HEK293 (cell line): ENCODE data around the gene CRMP1.

Experiments used
- CTCF ChIA-PET: fragments of 350-600 bp; formaldehyde crosslinking; extraction: SDS; loops from one replicate; lab custom pipeline; 2021; ENCODE audit warnings: antibody characterized with exemption; lab: Yijun Ruan, JAX
- POLR2A ChIA-PET: fragments of 300-600 bp; formaldehyde crosslinking; extraction: SDS; loops from one replicate; lab custom pipeline; 2020; ENCODE audit warnings: antibody characterized with exemption, inconsistent platforms; lab: Yijun Ruan, JAX
- H3K27ac ChIP-seq: fragments of 200-500 bp; sonication (Bioruptor generic); 2 replicates; pipeline ENCODE4 v1.5.1; 2014; ENCODE audit warnings: low read depth, low read length, control low read depth, inconsistent platforms; ENCODE audit errors: extremely low read depth
- H3K36me3 ChIP-seq, 2 experiments: fragments of 200-500 bp in 1 of 2; sonication (Bioruptor generic) in 1 of 2; 1 replicate in 1 of 2; 2 replicates in 1 of 2; pipeline ENCODE4 v1.5.1; 2014 to 2017; ENCODE audit warnings: inconsistent platforms in 2 of 2, low read length in 2 of 2; ENCODE audit not compliant: control insufficient read depth in 2 of 2, insufficient read depth in 1 of 2
- H3K4me1 ChIP-seq: fragments of 200-500 bp; sonication (Bioruptor generic); 2 replicates; pipeline ENCODE4 v1.5.1; 2014; ENCODE audit warnings: mild to moderate bottlenecking, low read length, inconsistent platforms; ENCODE audit not compliant: control insufficient read depth, insufficient read depth
- H3K4me3 ChIP-seq: 2 replicates; pipeline ENCODE4 v1.5.1; 2011; ENCODE audit warnings: low read depth, mild to moderate bottlenecking, control low read depth, low read length, moderate library complexity
- H3K9me3 ChIP-seq: fragments of 200-500 bp; sonication (Bioruptor generic); 2 replicates; pipeline ENCODE4 v1.5.1; 2014; ENCODE audit warnings: low read depth, low read length, inconsistent platforms; ENCODE audit not compliant: control insufficient read depth, insufficient read depth
- BCL11A ChIP-seq: fragments of 450-650 bp; formaldehyde crosslinking; IDR thresholded peaks from 2 replicates; pipeline ENCODE4 v1.5.1; 2016; ENCODE audit warnings: low read depth, missing biosample characterization, missing genetic modification characterization
- BCL6B ChIP-seq: fragments of 450-650 bp; formaldehyde crosslinking; IDR thresholded peaks from 2 replicates; pipeline ENCODE4 v1.5.1; 2017; ENCODE audit warnings: missing biosample characterization, missing genetic modification characterization
- GLI4 ChIP-seq: fragments of 450-650 bp; formaldehyde crosslinking; IDR thresholded peaks from 2 replicates; pipeline ENCODE4 v1.5.1; 2016; ENCODE audit warnings: missing biosample characterization, missing genetic modification characterization
- GLIS1 ChIP-seq: fragments of 450-650 bp; formaldehyde crosslinking; IDR thresholded peaks from 2 replicates; pipeline ENCODE4 v1.5.1; 2016; ENCODE audit warnings: missing biosample characterization, missing genetic modification characterization
- OSR2 ChIP-seq: fragments of 450-650 bp; formaldehyde crosslinking; IDR thresholded peaks from 2 replicates; pipeline ENCODE4 v1.5.1; 2016; ENCODE audit warnings: missing biosample characterization, missing genetic modification characterization
- REST ChIP-seq: fragments of 450-650 bp; formaldehyde crosslinking; IDR thresholded peaks from 2 replicates; pipeline ENCODE4 v1.5.1; 2016; ENCODE audit warnings: missing biosample characterization, missing genetic modification characterization
- TRIM28 ChIP-seq: IDR thresholded peaks from 2 replicates; pipeline ENCODE4 v1.6.1; 2011; ENCODE audit warnings: low read length, control low read depth, borderline replicate concordance
- ZBTB21 ChIP-seq: fragments of 450-650 bp; formaldehyde crosslinking; IDR thresholded peaks from 2 replicates; pipeline ENCODE4 v1.5.1; 2017; ENCODE audit warnings: missing biosample characterization, missing genetic modification characterization
- ZBTB7A ChIP-seq: fragments of 450-650 bp; formaldehyde crosslinking; IDR thresholded peaks from 2 replicates; pipeline ENCODE4 v1.5.1; 2016; ENCODE audit warnings: low read depth, missing biosample characterization, missing genetic modification characterization
- ZNF112 ChIP-seq: fragments of 450-650 bp; formaldehyde crosslinking; IDR thresholded peaks from 2 replicates; pipeline ENCODE4 v1.5.0; 2017; ENCODE audit warnings: missing biosample characterization, missing genetic modification characterization
- ZNF16 ChIP-seq: fragments of 450-650 bp; formaldehyde crosslinking; IDR thresholded peaks from 2 replicates; pipeline ENCODE4 v1.5.1; 2016; ENCODE audit warnings: low read depth, missing biosample characterization, missing genetic modification characterization
- ZNF175 ChIP-seq: fragments of 450-650 bp; formaldehyde crosslinking; IDR thresholded peaks from 2 replicates; pipeline ENCODE4 v1.5.1; 2016; ENCODE audit warnings: missing biosample characterization, missing genetic modification characterization
- ZNF184 ChIP-seq: fragments of 450-650 bp; IDR thresholded peaks from 2 replicates; pipeline ENCODE4 v1.5.1; 2018; ENCODE audit warnings: missing biosample characterization, mild to moderate bottlenecking, missing genetic modification characterization
- ZNF23 ChIP-seq: fragments of 450-650 bp; formaldehyde crosslinking; IDR thresholded peaks from 2 replicates; pipeline ENCODE4 v1.5.1; 2016; ENCODE audit warnings: missing biosample characterization, missing genetic modification characterization, borderline replicate concordance
- ZNF24 ChIP-seq: fragments of 450-650 bp; formaldehyde crosslinking; IDR thresholded peaks from 2 replicates; pipeline ENCODE4 v1.5.1; 2016; ENCODE audit warnings: missing biosample characterization, missing genetic modification characterization
- ZNF529 ChIP-seq: fragments of 450-650 bp; formaldehyde crosslinking; IDR thresholded peaks from 2 replicates; pipeline ENCODE4 v1.5.1; 2017; ENCODE audit warnings: missing genetic modification characterization, missing biosample characterization; ENCODE audit not compliant: insufficient replicate concordance
- ZNF555 ChIP-seq: fragments of 450-650 bp; formaldehyde crosslinking; conservative IDR thresholded peaks from 2 replicates; pipeline ENCODE4 v1.5.1; 2017; ENCODE audit warnings: missing biosample characterization, mild to moderate bottlenecking, missing genetic modification characterization, inconsistent platforms
- ZNF670 ChIP-seq: fragments of 450-650 bp; formaldehyde crosslinking; IDR thresholded peaks from 2 replicates; pipeline ENCODE4 v1.5.1; 2016; ENCODE audit warnings: missing biosample characterization, missing genetic modification characterization, low read depth
- ZNF747 ChIP-seq: fragments of 450-650 bp; formaldehyde crosslinking; IDR thresholded peaks from 2 replicates; pipeline ENCODE4 v1.5.1; 2016; ENCODE audit warnings: missing biosample characterization, missing genetic modification characterization
- ZNF76 ChIP-seq: fragments of 450-650 bp; formaldehyde crosslinking; IDR thresholded peaks from 2 replicates; pipeline ENCODE4; 2016; ENCODE audit warnings: low read depth, missing biosample characterization, missing genetic modification characterization, borderline replicate concordance
- ZNF830 ChIP-seq: fragments of 450-650 bp; IDR thresholded peaks from 2 replicates; pipeline ENCODE4 v1.5.0; 2018; ENCODE audit warnings: missing biosample characterization, missing genetic modification characterization, low read depth, mild to moderate bottlenecking, moderate library complexity

The CRMP1 gene

GRCh38 chr4:5926598-5926997 is 33.7 kb upstream of the CRMP1 start:
- Histone ChIP-seq H3K9me3 (no peaks in the 10 kb centered on the region), H3K4me1 (no peaks in the 10 kb centered on the region), H3K4me3 (no peak overlapping the region), H3K27ac (no peak overlapping the region), H3K36me3 (no peaks in the 10 kb centered on the region)
- ChIA-PET POLR2A (no interaction called here), CTCF (no interaction called here)
- TF ChIP-seq ZNF555: no peak
- no peak for TF ChIP-seq ZNF112 (tag by site-specific recombination)

- POLR2A ChIA-PET: no interaction called here
- H3K36me3 ChIP-seq: no peaks in the 10 kb centered on the region
- TF ChIP-seq OSR2 (tag by site-specific recombination): no peak
- no peak for TF ChIP-seq ZNF670 (tag by site-specific recombination)
- no peak for TF ChIP-seq GLIS1 (tag by site-specific recombination)
- TF ChIP-seq ZNF24: no peak
- TF ChIP-seq ZNF830 (tag by site-specific recombination): no peak
- TF ChIP-seq ZNF16 (tag by site-specific recombination): no peak
- TF ChIP-seq ZNF23 (tag by site-specific recombination): no peak
- no peak for TF ChIP-seq ZNF175
- no peak for TF ChIP-seq BCL11A (tag by site-specific recombination)
- TF ChIP-seq ZBTB21: no peak
- TF ChIP-seq ZNF747 (tag by site-specific recombination): no peak
- no peak for TF ChIP-seq ZBTB7A (tag by site-specific recombination)
- no peak for TF ChIP-seq ZNF76
- TF ChIP-seq GLI4: no peak
- TF ChIP-seq TRIM28: no peak
- TF ChIP-seq ZNF184 (tag by site-specific recombination): no peak
- TF ChIP-seq REST (tag by site-specific recombination): no peak
- no peak for TF ChIP-seq ZNF529 (tag by site-specific recombination)
- TF ChIP-seq ZNF112 (tag by site-specific recombination): no peak
- no peak for TF ChIP-seq BCL6B (tag by site-specific recombination)
- H3K9me3 ChIP-seq: no peaks in the 10 kb centered on the region
- no peak overlapping the region for H3K4me3 ChIP-seq
- H3K27ac ChIP-seq: no peak overlapping the region
- CTCF ChIA-PET: no interaction called here
- H3K4me1 ChIP-seq: no peaks in the 10 kb centered on the region
Observed at GRCh38 chr4:5925419-5926200, 32.7 kb upstream of the CRMP1 start.
